Measurements from ENCODE around the gene SLC38A8. TPM values are rescaled to one million over a fixed set of nuclear protein-coding genes. Genes with fewer than 3 reads are reported as not detected.

Gene SLC38A8
- total RNA-seq, result not detected

DNA sequence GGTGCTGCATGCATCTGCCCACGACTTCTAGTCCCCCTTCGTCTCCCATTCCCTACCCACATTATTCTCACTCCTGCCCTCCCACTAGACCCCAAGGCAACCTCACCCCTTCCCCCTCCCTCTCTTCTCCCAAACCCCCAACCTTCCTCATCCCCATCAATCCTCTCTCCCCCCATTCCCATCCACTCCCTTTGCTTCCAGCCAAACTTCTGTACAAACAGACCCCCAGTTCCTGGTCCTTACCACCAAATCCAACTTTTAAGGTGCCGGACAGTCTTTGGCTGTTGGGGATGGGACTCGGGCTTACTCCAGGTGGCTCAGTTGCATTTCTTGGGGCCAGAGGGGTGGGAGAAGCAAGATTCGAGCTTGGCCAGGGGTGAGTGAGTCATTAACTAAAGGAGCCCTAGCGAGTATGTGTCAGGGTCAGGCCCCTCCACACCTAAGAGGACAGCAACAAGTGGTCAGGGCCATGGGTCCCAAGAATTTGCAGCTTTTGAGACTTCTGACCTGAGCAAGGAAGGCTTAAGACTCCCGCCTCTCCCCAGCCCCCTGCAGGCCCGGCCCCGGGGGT, at the start of gene SLC38A8:
TSS of gene SLC38A8 (minus strand) at position 488 of the 571 bp plus-strand sequence. CDS start 638 bp downstream, outside the sequence.
- Histone ChIP-seq H3K36me3 (no peaks in the 10 kb centered on the region), H3K9me3 (no peaks in the 10 kb centered on the region), H3K27me3 (peaks cover 0 to 5% of the 10 kb centered on the region in 2 donors), H3K27ac (no peak within 1 kb of the TSS), H3K4me3 (no peak within 1 kb of the TSS), H3K4me1 (no peaks in the 10 kb centered on the region)
- no peak for DNase-seq (ENCODE audit: low spot score in 2 of 2)
- intact Hi-C loops (cut with DNase I; ENCODE audit: low total_unique reads), result loop anchor here (5.0 to 10.0 kb wide), 2 partner anchors 218 to 1650 kb away; no protein-coding TSS in a partner anchor
- TF ChIP-seq POLR2A (IDR thresholded peaks at IDR 0.05), result no peak
- TF ChIP-seq, protein P1, sequence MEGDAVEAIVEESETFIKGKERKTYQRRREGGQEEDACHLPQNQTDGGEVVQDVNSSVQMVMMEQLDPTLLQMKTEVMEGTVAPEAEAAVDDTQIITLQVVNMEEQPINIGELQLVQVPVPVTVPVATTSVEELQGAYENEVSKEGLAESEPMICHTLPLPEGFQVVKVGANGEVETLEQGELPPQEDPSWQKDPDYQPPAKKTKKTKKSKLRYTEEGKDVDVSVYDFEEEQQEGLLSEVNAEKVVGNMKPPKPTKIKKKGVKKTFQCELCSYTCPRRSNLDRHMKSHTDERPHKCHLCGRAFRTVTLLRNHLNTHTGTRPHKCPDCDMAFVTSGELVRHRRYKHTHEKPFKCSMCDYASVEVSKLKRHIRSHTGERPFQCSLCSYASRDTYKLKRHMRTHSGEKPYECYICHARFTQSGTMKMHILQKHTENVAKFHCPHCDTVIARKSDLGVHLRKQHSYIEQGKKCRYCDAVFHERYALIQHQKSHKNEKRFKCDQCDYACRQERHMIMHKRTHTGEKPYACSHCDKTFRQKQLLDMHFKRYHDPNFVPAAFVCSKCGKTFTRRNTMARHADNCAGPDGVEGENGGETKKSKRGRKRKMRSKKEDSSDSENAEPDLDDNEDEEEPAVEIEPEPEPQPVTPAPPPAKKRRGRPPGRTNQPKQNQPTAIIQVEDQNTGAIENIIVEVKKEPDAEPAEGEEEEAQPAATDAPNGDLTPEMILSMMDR (IDR thresholded peaks at IDR 0.05), result no peak
- no peak for TF ChIP-seq POLR2AphosphoS5 (IDR thresholded peaks at IDR 0.05)

DNA sequence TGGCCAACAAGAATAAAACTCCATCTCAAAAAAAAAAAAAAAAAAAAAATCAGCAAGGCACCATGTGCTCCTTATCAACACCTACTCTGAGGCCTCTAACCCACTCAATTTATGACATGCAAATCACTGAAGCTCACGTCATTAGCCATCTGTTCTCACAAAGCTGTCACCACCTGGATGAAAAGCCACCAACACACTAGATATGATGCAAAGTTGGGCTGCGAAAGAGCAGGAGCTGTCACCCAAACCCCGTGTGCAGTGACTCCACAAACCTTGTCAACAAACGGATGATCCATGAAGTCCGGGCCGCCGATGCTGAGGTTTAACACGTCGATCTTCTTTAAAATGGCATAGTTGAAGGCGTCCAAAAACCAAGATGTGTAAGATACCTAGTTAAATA, 48.9 kb upstream of the SLC38A8 start:
- no peak for DNase-seq (ENCODE audit: low spot score in 2 of 2)
- Histone ChIP-seq H3K9me3 (no peaks in the 10 kb centered on the region), H3K36me3 (peaks cover 13% of the 10 kb centered on the region), H3K4me3 (no peak overlapping the region), H3K27ac (no peak overlapping the region), H3K27me3 (no peaks in the 10 kb centered on the region), H3K4me1 (no peaks in the 10 kb centered on the region)
- intact Hi-C loops (cut with DNase I; ENCODE audit: low total_unique reads), result no loop called here
- TF ChIP-seq POLR2A (IDR thresholded peaks at IDR 0.05) (no peak), POLR2AphosphoS5 (IDR thresholded peaks at IDR 0.05) (no peak)
- TF ChIP-seq, protein P1 (IDR thresholded peaks at IDR 0.05), result no peak

DNA sequence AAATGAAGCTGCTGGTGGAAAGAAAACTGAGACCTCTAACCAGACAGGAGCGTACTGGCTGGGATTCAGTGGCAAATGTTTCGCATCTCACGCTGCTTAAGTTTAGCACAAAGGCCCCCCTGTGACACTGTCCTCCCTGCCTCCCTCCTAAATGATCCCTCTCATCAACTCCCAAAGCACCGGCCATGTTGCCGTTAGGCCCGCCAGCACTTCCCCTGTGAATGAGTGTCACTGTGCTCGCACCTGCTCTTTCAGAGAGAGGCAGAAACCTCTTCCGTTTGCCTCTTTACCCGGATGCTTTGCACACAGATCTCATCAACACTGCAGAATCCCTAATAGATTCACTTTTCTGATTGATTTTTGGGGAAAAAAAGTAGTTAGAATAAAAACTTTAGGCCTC, 47.6 kb upstream of the SLC38A8 start:
- no peak overlapping the region for H3K27ac ChIP-seq
- no peaks in the 10 kb centered on the region for H3K9me3 ChIP-seq
- intact Hi-C loops (cut with DNase I; ENCODE audit: low total_unique reads), result no loop called here
- H3K36me3 ChIP-seq, result peaks cover 10% of the 10 kb centered on the region
- no peaks in the 10 kb centered on the region for H3K4me1 ChIP-seq
- H3K27me3 ChIP-seq, result no peaks in the 10 kb centered on the region
- DNase-seq (ENCODE audit: low spot score in 2 of 2), result no peak
- no peak overlapping the region for H3K4me3 ChIP-seq
- TF ChIP-seq POLR2AphosphoS5 (IDR thresholded peaks at IDR 0.05) (no peak), POLR2A (IDR thresholded peaks at IDR 0.05) (no peak)
- TF ChIP-seq, protein P1 (IDR thresholded peaks at IDR 0.05), result no peak

DNA sequence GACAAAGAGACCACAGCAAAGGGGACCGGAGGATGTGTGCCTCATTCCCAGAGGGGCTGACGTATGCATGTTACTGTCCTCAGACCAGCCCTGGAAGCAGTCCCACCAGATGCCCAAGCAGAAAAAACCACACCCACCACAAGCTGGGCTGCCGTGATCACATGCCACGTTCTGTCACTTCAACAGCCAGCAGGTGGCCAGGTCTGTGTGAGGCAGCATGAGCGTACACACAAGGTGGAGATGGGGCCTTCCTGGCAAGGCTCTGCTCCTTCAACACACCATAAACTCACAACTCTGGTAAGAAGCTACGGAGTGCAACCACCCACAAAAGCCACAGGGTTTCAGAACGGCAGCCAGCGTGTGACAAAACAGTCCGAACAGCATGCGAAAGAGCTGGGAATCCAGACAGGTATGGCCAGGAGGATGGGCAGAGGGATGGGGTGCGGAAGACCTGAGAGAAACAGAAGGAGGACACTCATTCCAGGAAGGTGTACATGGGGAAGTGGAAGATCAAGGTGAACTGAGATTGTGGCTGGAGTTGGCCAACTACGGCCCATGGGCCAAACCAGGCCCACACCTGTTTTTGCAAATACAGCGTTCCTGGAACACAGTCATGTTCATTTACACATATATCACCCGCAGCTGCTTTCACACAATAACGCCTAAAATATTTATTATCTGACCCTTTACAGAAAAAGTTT, 46.2 kb upstream of the SLC38A8 start:
- TF ChIP-seq, protein P1 (IDR thresholded peaks at IDR 0.05), result peak in 1 of 3 donors; percentile 21
- TF ChIP-seq POLR2AphosphoS5 (IDR thresholded peaks at IDR 0.05), result no peak
- no peak for TF ChIP-seq POLR2A (IDR thresholded peaks at IDR 0.05)
- Histone ChIP-seq H3K27me3 (no peaks in the 10 kb centered on the region), H3K27ac (peak overlapping the region in 1 of 2 donors; percentile 21), H3K4me3 (no peak overlapping the region), H3K9me3 (no peaks in the 10 kb centered on the region), H3K4me1 (no peaks in the 10 kb centered on the region), H3K36me3 (peaks cover 10% of the 10 kb centered on the region)
- peak; percentile 36 to 61 for DNase-seq (ENCODE audit: low spot score in 2 of 2)
- intact Hi-C loops (cut with DNase I; ENCODE audit: low total_unique reads), result loop anchor here (10.0 kb wide), 1 partner anchor 96 kb away; the partner anchor contains the start of gene TAF1C
